ENCODE measurements around the gene VWA5A.

- TF ChIP-seq POLR2A (IDR thresholded peaks at IDR 0.05; ENCODE audit: low read depth) (no peak), CTCF (IDR thresholded peaks at IDR 0.05) (no peak), POLR2AphosphoS5 (IDR thresholded peaks at IDR 0.05) (no peak)
Measured at GRCh38 chr11:124082371-124082770, 32.9 kb upstream of the VWA5A start.
